Ishikawa (cell line): Measurements from ENCODE around the gene ASPG.

Source experiments
- CEBPB ChIP-seq: IDR thresholded peaks from 2 replicates; pipeline ENCODE4 v1.6.1; 2012
- CREB1 ChIP-seq: IDR thresholded peaks from 2 replicates; pipeline ENCODE4 v1.6.1; 2012; ENCODE audit warnings: low read depth
- EGR1 ChIP-seq: IDR thresholded peaks from 2 replicates; pipeline ENCODE4 v1.6.1; 2012
- EP300 ChIP-seq: IDR thresholded peaks from 2 replicates; pipeline ENCODE4 v1.6.1; 2012; ENCODE audit warnings: borderline replicate concordance
- FOXM1 ChIP-seq: IDR thresholded peaks from 2 replicates; pipeline ENCODE4 v1.6.1; 2012; ENCODE audit warnings: low read depth, borderline replicate concordance
- MAX ChIP-seq: IDR thresholded peaks from 2 replicates; pipeline ENCODE4 v1.6.1; 2012
- NFIC ChIP-seq: IDR thresholded peaks from 2 replicates; pipeline ENCODE4 v1.6.1; 2012
- RAD21 ChIP-seq: IDR thresholded peaks from 2 replicates; pipeline ENCODE4 v1.6.1; 2012; ENCODE audit warnings: low read depth
- REST ChIP-seq: IDR thresholded peaks from 2 replicates; pipeline ENCODE4 v1.6.1; 2012; ENCODE audit warnings: low read depth, mild to moderate bottlenecking
- TAF1 ChIP-seq: IDR thresholded peaks from 2 replicates; pipeline ENCODE4 v1.6.1; 2012; ENCODE audit warnings: low read depth, mild to moderate bottlenecking
- TCF12 ChIP-seq: IDR thresholded peaks from 2 replicates; pipeline ENCODE4 v1.6.1; 2012; ENCODE audit warnings: low read depth
- TEAD4 ChIP-seq: IDR thresholded peaks from 2 replicates; pipeline ENCODE4 v1.6.1; 2012
- USF1 ChIP-seq: IDR thresholded peaks from 2 replicates; pipeline ENCODE4 v1.6.1; 2012
- YY1 ChIP-seq: IDR thresholded peaks from 2 replicates; pipeline ENCODE4 v1.6.1; 2012; ENCODE audit warnings: low read depth
- ZBTB7A ChIP-seq: IDR thresholded peaks from 2 replicates; pipeline ENCODE4 v1.6.1; 2012; ENCODE audit warnings: low read depth

ASPG gene

GRCh38 chr14:104137297-104138097 lies 52.0 kb downstream of the ASPG start:
- TF ChIP-seq FOXM1 (no peak), TEAD4 (no peak), REST (no peak), YY1 (no peak), ZBTB7A (no peak), USF1 (0 out of 2 replicates have a peak, but pooled peaks have one; percentile 8), EP300 (no peak), TAF1 (no peak), EGR1 (peak; percentile 61; the same call in 1 of the 2 replicates), RAD21 (peak; percentile 79), CEBPB (no peak), TCF12 (no peak; the same call in 1 of the 2 replicates), CREB1 (no peak), MAX (peak; percentile 88), NFIC (no peak)

GRCh38 chr14:104138098-104138717 lies 52.7 kb downstream of the ASPG start, which contains the start of gene KIF26A:
KIF26A (plus strand) TSS chr14:104138587; CDS start chr14:104138723, 136 bp downstream.
- TF ChIP-seq TAF1 (0 out of 2 replicates have a peak, but pooled peaks have one; percentile 8), FOXM1 (no peak)

GRCh38 chr14:104138718-104139459 lies 53.4 kb downstream of the ASPG start:
- TF ChIP-seq CREB1 (no peak), TEAD4 (no peak), EP300 (no peak), MAX (no peak), TCF12 (no peak)

- TF ChIP-seq FOXM1 = no peak
- no peak for TF ChIP-seq CEBPB
- no peak for TF ChIP-seq TAF1
- no peak for TF ChIP-seq USF1
- no peak for TF ChIP-seq CREB1
- no peak for TF ChIP-seq TEAD4
- no peak for TF ChIP-seq NFIC
- no peak for TF ChIP-seq RAD21
- TF ChIP-seq YY1 = no peak
- TF ChIP-seq ZBTB7A = no peak
- no peak for TF ChIP-seq REST
- TF ChIP-seq EGR1 = no peak
- no peak for TF ChIP-seq MAX
- no peak for TF ChIP-seq TCF12
- no peak for TF ChIP-seq EP300
Observed at GRCh38 chr14:104139460-104140212, 54.1 kb downstream of the ASPG start.

- TF ChIP-seq TEAD4 = no peak
Observed at GRCh38 chr14:104140213-104140462, 54.6 kb downstream of the ASPG start.
